ENCODE measurements around the gene TFDP1. TPM values are rescaled to one million over a fixed set of nuclear protein-coding genes. Genes with fewer than 3 reads are reported as not detected.

The TFDP1 gene
- total and polyA plus RNA-seq, 5 donors from 2014 or later: 31.1 to 64.3 (median 39.8) TPM

DNA sequence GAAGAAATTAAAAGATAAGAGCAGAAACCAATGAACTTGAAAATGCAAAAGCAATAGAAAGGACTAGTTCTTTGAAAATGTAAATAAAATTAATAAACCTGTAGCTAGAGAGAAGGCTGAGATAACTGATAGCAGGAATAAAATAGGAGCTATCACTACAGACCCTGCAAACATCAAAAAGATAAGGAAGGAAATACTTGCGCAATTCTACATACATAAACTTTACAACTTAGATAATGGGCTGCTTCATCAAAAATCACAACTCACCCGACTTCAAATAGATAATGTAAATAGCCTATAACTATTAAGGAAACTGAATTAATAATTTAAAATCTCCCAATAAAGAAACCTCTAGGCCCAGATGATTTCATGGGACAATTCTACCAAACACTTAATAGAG is 77.0 kb downstream of the TFDP1 start:
- Histone ChIP-seq H3K9me3 (ENCODE audit: control insufficient read depth in 2 of 2, low read length in 2 of 2) (peaks cover 6 to 7% of the 10 kb centered on the region in 2 experiments), H3K4me3 (ENCODE audit: low read depth, low read length) (no peak overlapping the region), H3K4me1 (ENCODE audit: control insufficient read depth, insufficient read depth, low read length, poor library complexity, severe bottlenecking) (no peaks in the 10 kb centered on the region), H3K27me3 (ENCODE audit: control insufficient read depth, insufficient read depth, low read length) (no peaks in the 10 kb centered on the region), H3K36me3 (ENCODE audit: control insufficient read depth, insufficient read depth, low read length) (no peaks in the 10 kb centered on the region), H3K27ac (ENCODE audit: insufficient read depth, low read length, poor library complexity, severe bottlenecking) (no peak overlapping the region)
- ATAC-seq (ENCODE audit: low read depth in 2 of 2) (no peak), DNase-seq (no peak)
- Mint-ChIP-seq H3K27ac (no peak overlapping the region), H3K4me3 (no peak overlapping the region), H3K36me3 (no peaks in the 10 kb centered on the region), H3K27me3 (peaks cover 10% of the 10 kb centered on the region), H3K9me3 (peaks cover 2 to 15% (median 9%) of the 10 kb centered on the region in 7 donors), H3K4me1 (no peaks in the 10 kb centered on the region)

DNA sequence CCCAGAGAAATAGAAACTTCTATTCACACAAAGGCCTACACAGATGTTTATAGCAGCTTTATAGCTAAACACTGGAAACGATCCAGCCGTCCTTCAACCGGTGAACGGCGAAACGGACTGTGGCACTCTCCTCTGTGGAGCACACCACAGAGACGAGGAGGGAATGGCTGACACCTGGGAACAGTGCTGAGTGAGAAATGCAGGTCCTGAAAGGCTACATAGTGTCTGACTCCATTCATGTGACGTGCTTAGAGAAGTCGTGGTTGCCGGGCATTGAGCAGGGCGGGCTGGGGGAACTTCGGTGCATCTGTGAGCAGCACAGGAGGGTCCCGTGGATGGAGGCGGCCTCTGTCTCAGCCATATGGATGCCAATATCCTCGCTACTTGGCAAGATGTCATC is 79.4 kb downstream of the TFDP1 start:
- no peak for DNase-seq

DNA sequence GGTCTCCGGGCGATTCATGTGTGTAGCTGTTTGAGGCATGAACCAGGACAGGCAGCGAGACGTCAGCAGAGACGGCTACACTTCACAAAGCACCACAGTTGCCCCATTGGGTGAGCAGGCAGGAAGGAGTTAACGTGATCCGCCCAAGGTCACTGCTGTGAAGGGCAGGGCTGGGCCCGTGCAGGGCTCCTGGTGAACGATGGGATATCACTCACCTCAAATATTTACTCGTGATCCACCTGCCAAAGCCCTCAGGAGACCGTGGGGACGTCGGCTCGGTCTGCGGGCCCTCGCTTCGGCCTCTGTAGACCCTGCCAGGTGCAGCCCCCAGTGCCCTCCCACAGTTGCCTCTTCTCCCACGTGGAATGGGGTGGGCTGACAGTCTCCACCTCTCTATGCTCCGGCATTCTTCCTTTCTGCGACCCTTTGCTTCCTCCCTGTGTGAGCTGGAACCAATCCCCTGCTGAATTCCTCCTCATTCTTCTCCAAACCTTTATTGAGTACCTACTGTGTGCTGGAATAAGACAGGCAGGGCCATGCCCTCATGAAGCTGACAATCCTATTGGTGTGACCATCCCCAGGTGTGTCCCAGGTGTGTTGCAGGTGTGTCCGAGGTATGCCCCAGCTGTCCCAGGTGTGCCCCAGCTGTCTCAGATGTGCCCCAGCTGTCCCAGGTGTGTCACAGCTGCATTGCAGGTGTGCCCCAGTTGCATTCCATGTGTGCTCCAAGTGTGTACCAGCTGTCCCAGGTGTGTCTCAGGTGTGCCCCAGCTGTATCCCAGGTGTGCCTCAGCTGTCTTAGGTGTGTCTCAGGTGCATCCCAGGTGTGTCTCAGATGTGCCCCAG is 80.4 kb downstream of the TFDP1 start:
- Mint-ChIP-seq H3K27ac (no peak overlapping the region), H3K9me3 (peaks cover 2 to 15% (median 9%) of the 10 kb centered on the region in 7 donors)

More for the DNA sequence above, 79.4 kb downstream of the TFDP1 start:
- no peak overlapping the region for H3K27ac ChIP-seq (ENCODE audit: insufficient read depth, low read length, poor library complexity, severe bottlenecking)
- no peaks in the 10 kb centered on the region for H3K4me1 ChIP-seq (ENCODE audit: control insufficient read depth, insufficient read depth, low read length, poor library complexity, severe bottlenecking)
- no peaks in the 10 kb centered on the region for H3K36me3 ChIP-seq (ENCODE audit: control insufficient read depth, insufficient read depth, low read length)
- Mint-ChIP-seq H3K36me3 (no peaks in the 10 kb centered on the region), H3K4me1 (no peaks in the 10 kb centered on the region), H3K9me3 (peaks cover 2 to 15% (median 9%) of the 10 kb centered on the region in 7 donors), H3K27ac (no peak overlapping the region), H3K27me3 (peaks cover 10% of the 10 kb centered on the region), H3K4me3 (no peak overlapping the region)
- H3K9me3 ChIP-seq (ENCODE audit: control insufficient read depth in 2 of 2, low read length in 2 of 2): peaks cover 6 to 7% of the 10 kb centered on the region in 2 experiments
- ATAC-seq (ENCODE audit: low read depth in 2 of 2): no peak
- no peaks in the 10 kb centered on the region for H3K27me3 ChIP-seq (ENCODE audit: control insufficient read depth, insufficient read depth, low read length)
- no peak overlapping the region for H3K4me3 ChIP-seq (ENCODE audit: low read depth, low read length)

GRCh38 chr13:113665597-113666328 is 81.2 kb downstream of the TFDP1 start:
- Mint-ChIP-seq H3K36me3 (no peaks in the 10 kb centered on the region), H3K27ac (no peak overlapping the region), H3K9me3 (peaks cover 2 to 13% (median 9%) of the 10 kb centered on the region in 7 donors), H3K4me3 (no peak overlapping the region), H3K4me1 (no peaks in the 10 kb centered on the region), H3K27me3 (peaks cover 7% of the 10 kb centered on the region)
- peaks cover 5 to 6% of the 10 kb centered on the region in 2 experiments for H3K9me3 ChIP-seq (ENCODE audit: control insufficient read depth in 2 of 2, low read length in 2 of 2)
- DNase-seq (no peak), ATAC-seq (ENCODE audit: low read depth in 2 of 2) (no peak)
- H3K27me3 ChIP-seq (ENCODE audit: control insufficient read depth, insufficient read depth, low read length): no peaks in the 10 kb centered on the region
- H3K4me3 ChIP-seq (ENCODE audit: low read depth, low read length): no peak overlapping the region
- no peaks in the 10 kb centered on the region for H3K4me1 ChIP-seq (ENCODE audit: control insufficient read depth, insufficient read depth, low read length, poor library complexity, severe bottlenecking)
- H3K27ac ChIP-seq (ENCODE audit: insufficient read depth, low read length, poor library complexity, severe bottlenecking): no peak overlapping the region
- H3K36me3 ChIP-seq (ENCODE audit: control insufficient read depth, insufficient read depth, low read length): no peaks in the 10 kb centered on the region

More for the DNA sequence above, 80.4 kb downstream of the TFDP1 start:
- Histone ChIP-seq H3K4me3 (ENCODE audit: low read depth, low read length) (no peak overlapping the region), H3K27me3 (ENCODE audit: control insufficient read depth, insufficient read depth, low read length) (no peaks in the 10 kb centered on the region), H3K27ac (ENCODE audit: insufficient read depth, low read length, poor library complexity, severe bottlenecking) (no peak overlapping the region), H3K36me3 (ENCODE audit: control insufficient read depth, insufficient read depth, low read length) (no peaks in the 10 kb centered on the region), H3K9me3 (ENCODE audit: control insufficient read depth in 2 of 2, low read length in 2 of 2) (peaks cover 6 to 7% of the 10 kb centered on the region in 2 experiments), H3K4me1 (ENCODE audit: control insufficient read depth, insufficient read depth, low read length, poor library complexity, severe bottlenecking) (no peaks in the 10 kb centered on the region)
- DNase-seq (no peak), ATAC-seq (ENCODE audit: low read depth in 2 of 2) (no peak)
- Mint-ChIP-seq H3K27me3 (peaks cover 7% of the 10 kb centered on the region), H3K4me3 (no peak overlapping the region), H3K4me1 (no peaks in the 10 kb centered on the region), H3K36me3 (no peaks in the 10 kb centered on the region)

GRCh38 chr13:113666329-113666670 is 81.7 kb downstream of the TFDP1 start:
- peaks cover 7% of the 10 kb centered on the region for H3K27me3 Mint-ChIP-seq
- no peak overlapping the region for H3K27ac ChIP-seq (ENCODE audit: insufficient read depth, low read length, poor library complexity, severe bottlenecking)
- H3K27me3 ChIP-seq (ENCODE audit: control insufficient read depth, insufficient read depth, low read length): no peaks in the 10 kb centered on the region
- ATAC-seq (ENCODE audit: low read depth in 2 of 2) (no peak), DNase-seq (no peak)
- no peak overlapping the region for H3K4me3 ChIP-seq (ENCODE audit: low read depth, low read length)
- no peaks in the 10 kb centered on the region for H3K4me1 ChIP-seq (ENCODE audit: control insufficient read depth, insufficient read depth, low read length, poor library complexity, severe bottlenecking)
- no peaks in the 10 kb centered on the region for H3K36me3 Mint-ChIP-seq
- peaks cover 1 to 7% (median 5%) of the 10 kb centered on the region in 7 donors for H3K9me3 Mint-ChIP-seq
- H3K4me3 Mint-ChIP-seq: no peak overlapping the region
- no peaks in the 10 kb centered on the region for H3K36me3 ChIP-seq (ENCODE audit: control insufficient read depth, insufficient read depth, low read length)
- H3K4me1 Mint-ChIP-seq: no peaks in the 10 kb centered on the region
- peaks cover 2 to 4% of the 10 kb centered on the region in 2 experiments for H3K9me3 ChIP-seq (ENCODE audit: control insufficient read depth in 2 of 2, low read length in 2 of 2)
- no peak overlapping the region for H3K27ac Mint-ChIP-seq

DNA sequence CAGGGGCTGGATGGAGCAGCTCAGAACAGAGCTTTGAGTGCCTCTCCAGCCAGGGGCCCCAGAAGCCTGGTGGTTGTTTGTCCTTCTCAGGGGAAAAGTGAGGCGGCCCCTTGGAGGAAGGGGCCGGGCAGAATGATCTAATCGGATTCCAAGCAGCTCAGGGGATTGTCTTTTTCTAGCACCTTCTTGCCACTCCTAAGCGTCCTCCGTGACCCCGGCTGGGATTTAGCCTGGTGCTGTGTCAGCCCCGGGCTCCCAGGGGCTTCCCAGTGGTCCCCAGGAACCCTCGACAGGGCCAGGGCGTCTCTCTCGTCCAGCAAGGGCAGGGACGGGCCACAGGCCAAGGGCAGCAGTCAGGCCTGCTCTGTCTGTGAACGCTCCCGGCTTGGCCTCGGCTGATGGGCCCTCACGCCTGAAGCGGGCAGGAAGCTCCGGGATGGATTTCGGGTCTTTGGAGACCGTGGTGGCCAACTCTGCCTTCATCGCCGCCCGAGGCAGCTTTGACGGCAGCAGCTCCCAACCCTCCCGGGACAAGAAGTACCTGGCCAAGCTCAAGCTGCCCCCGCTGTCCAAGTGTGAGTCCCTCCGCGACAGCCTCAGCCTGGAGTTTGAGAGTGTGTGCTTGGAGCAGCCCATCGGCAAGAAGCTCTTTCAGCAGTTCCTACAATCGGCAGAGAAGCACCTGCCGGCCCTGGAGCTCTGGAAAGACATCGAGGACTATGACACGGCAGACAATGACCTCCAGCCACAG is 82.6 kb downstream of the TFDP1 start, which contains the start of gene GRK1:
Gene GRK1, plus strand, starts transcription at position 269 of the 751 bp plus-strand sequence. Its CDS starts 168 bp downstream, at position 437.
- Histone ChIP-seq H3K9me3 (ENCODE audit: control insufficient read depth in 2 of 2, low read length in 2 of 2) (peaks cover 0 to under 1% of the 10 kb centered on the region in 2 experiments), H3K4me3 (ENCODE audit: low read depth, low read length) (no peak within 1 kb of the TSS), H3K27me3 (ENCODE audit: control insufficient read depth, insufficient read depth, low read length) (no peaks in the 10 kb centered on the region), H3K4me1 (ENCODE audit: control insufficient read depth, insufficient read depth, low read length, poor library complexity, severe bottlenecking) (no peaks in the 10 kb centered on the region), H3K36me3 (ENCODE audit: control insufficient read depth, insufficient read depth, low read length) (no peaks in the 10 kb centered on the region), H3K27ac (ENCODE audit: insufficient read depth, low read length, poor library complexity, severe bottlenecking) (no peak within 1 kb of the TSS)
- ATAC-seq (ENCODE audit: low read depth in 2 of 2): no peak
- peaks cover 0 to 2% (median 0%) of the 10 kb centered on the region in 7 donors for H3K9me3 Mint-ChIP-seq
- no peak within 1 kb of the TSS for H3K4me3 Mint-ChIP-seq
- H3K27ac Mint-ChIP-seq: no peak within 1 kb of the TSS
- peaks cover 2% of the 10 kb centered on the region for H3K27me3 Mint-ChIP-seq
- DNase-seq: no peak
- H3K4me1 Mint-ChIP-seq: peaks cover 0 to 2% (median under 1%) of the 10 kb centered on the region in 4 donors
- H3K36me3 Mint-ChIP-seq: no peaks in the 10 kb centered on the region

- H3K4me3 ChIP-seq (ENCODE audit: low read depth, low read length): no peak overlapping the region
- Mint-ChIP-seq H3K27ac (no peak overlapping the region), H3K36me3 (no peaks in the 10 kb centered on the region)
These were observed 83.4 kb downstream of the TFDP1 start for GRCh38 chr13:113667771-113668490.

More at GRCh38 chr13:113667771-113668490, 83.4 kb downstream of the TFDP1 start:
- ATAC-seq (ENCODE audit: low read depth in 2 of 2): no peak
- H3K27ac ChIP-seq (ENCODE audit: insufficient read depth, low read length, poor library complexity, severe bottlenecking): no peak overlapping the region
- no peaks in the 10 kb centered on the region for H3K27me3 Mint-ChIP-seq
- H3K4me1 ChIP-seq (ENCODE audit: control insufficient read depth, insufficient read depth, low read length, poor library complexity, severe bottlenecking): no peaks in the 10 kb centered on the region
- no peak overlapping the region for H3K4me3 Mint-ChIP-seq
- no peaks in the 10 kb centered on the region for H3K36me3 ChIP-seq (ENCODE audit: control insufficient read depth, insufficient read depth, low read length)
- peaks cover 0 to 2% (median 0%) of the 10 kb centered on the region in 7 donors for H3K9me3 Mint-ChIP-seq
- H3K27me3 ChIP-seq (ENCODE audit: control insufficient read depth, insufficient read depth, low read length): no peaks in the 10 kb centered on the region
- H3K9me3 ChIP-seq (ENCODE audit: control insufficient read depth in 2 of 2, low read length in 2 of 2): no peaks in the 10 kb centered on the region
- no peak for DNase-seq
- H3K4me1 Mint-ChIP-seq: peaks cover 0 to 6% (median 3%) of the 10 kb centered on the region in 4 donors

Data from CD4-positive, CD25-positive, alpha-beta regulatory T cell (primary cell).